Measurements from ENCODE around the gene HAVCR2.
A peak's percentile ranks its signal among the peaks of the same experiment; 100 is the strongest.

Gene HAVCR2

DNA sequence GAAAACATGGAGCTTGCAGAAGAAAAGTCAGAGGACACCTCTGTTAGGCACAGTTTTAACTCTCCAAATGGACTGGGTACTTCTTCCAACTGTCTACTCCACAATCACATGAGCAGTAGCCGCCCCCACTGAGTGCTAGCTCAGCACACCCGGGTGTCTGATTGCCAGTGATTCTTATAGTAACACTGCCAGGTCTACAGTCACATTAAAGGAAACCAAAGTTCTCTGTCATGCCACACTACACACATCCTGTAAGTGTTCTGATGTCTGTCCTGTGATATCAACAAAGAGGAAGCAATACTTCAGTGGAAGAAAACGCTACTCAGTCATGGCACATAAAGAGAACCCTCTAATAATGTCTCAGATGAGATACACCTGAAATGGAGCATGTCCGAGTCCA lies at the start of gene HAVCR2:
TSS of gene HAVCR2 (minus strand) at position 69 of the 400 bp plus-strand sequence. CDS start at position 8, 61 bp downstream.
- DNase-seq (ENCODE audit: low read depth): no peak

- no peak for DNase-seq (ENCODE audit: low read depth)
Measured at GRCh38 chr5:157157293-157157891, 48.5 kb upstream of the HAVCR2 start.

DNA sequence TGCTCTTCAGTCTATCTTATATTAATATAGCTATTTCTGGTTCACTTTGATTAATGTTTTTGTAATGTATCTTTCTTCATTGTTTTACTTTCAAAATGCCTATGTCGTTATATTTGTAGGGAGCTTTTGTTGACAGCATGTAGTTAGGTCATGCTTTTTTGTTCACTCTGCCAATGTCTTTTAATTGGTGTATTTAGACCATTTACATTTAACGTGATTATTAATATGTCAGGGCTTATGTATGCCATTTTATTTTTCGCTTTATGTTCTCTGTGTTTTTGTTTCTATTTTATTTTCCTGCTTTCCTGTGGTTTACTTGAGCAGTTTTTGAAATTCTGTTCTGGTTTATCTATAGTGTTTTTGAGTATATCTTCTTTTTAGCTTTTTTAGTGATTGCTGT lies 46.5 kb upstream of the HAVCR2 start:
- no peak for DNase-seq (ENCODE audit: low read depth)

DNA sequence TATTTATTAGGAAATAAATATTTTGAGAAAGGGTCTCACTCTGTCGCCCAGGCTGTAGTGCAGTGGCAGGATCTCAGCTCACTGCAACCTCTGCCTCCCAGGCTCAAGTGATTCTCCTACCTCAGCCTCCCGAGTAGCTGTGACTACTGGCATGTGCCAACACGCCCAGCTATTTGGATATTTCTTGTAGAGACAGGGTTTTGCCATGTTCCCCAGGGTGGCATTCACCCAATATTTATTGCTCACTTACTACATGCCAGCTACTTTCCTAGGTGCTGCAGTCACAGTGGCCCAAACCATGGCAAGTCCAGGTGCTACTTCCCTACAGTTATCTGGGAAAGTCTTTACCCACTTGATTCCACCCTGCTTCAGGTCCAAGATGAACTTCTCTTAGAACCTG lies 42.2 kb upstream of the HAVCR2 start:
- no peak for DNase-seq (ENCODE audit: low read depth)

- DNase-seq (ENCODE audit: low read depth): peak; percentile 63
Measured at GRCh38 chr5:157148734-157149615, 40.1 kb upstream of the HAVCR2 start.

DNA sequence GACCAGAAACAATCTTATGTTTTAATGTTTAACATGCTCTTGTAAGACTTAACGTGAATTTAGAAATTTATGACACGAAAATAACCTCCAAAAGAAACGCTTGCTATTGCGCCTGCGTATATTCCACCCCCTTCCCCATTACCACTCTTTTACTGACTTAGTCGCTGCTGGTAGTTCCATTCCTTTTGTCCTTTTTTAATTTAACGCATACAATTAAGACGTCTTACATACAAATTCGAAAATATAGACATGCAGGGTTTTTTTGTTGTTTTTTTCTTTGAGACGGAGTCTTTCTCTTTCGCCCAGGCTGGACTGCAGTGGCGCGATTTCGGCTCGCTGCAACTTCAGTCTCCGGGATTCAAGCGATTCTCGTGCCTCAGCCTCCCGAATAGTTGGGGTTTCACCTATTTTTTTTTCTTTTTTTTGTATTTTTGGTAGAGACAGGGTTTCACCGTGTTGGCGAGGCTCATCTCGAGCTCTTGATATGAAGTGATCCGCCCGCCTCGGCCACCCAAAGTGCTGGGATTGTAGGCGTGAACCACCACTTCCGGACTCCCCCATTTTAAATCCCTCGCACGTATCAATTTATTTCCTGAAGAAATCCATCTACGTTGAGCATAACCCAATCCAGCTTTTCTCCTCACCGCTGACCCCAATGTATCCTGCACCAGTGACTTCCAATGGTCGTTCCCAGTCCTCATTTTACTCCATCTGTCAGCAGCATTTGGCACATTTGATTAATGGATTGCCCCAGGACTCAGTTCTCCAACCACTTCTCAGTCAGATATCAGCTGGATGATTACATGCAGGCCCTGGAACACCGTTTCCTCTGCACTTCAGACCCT lies 34.5 kb upstream of the HAVCR2 start:
- peak; percentile 34 for DNase-seq (ENCODE audit: low read depth)

GRCh38 chr5:157142317-157143126 lies 33.7 kb upstream of the HAVCR2 start, which contains the start of gene MED7:
Gene MED7 (minus strand): TSS chr5:157142865. CDS start chr5:157139431, 3,434 bp downstream.
- peak; percentile 83 for DNase-seq (ENCODE audit: low read depth)

DNA sequence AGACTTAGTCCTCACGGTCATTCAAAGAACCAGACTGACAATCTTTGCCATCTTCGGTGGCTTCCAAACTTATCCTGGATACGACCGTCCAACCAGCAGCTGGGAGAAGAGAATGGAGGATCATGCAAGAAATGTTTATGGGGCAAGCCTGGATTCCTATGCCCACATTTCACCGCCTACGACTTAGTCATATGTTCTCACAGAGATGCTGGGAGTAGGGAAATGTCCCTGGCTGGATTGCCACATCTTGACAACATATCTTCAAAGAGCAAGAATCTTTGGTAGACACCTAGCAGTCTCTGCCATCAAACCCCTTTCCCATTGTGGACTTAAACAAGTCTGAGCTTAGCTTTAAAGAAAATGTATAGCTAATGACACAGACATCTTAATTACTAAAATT lies 28.8 kb upstream of the HAVCR2 start:
- no peak for DNase-seq (ENCODE audit: low read depth)

GRCh38 chr5:157132281-157132612 lies 23.4 kb upstream of the HAVCR2 start:
- DNase-seq (ENCODE audit: low read depth): no peak

GRCh38 chr5:157130925-157131324 lies 22.1 kb upstream of the HAVCR2 start:
- no peak for DNase-seq (ENCODE audit: low read depth)

DNA sequence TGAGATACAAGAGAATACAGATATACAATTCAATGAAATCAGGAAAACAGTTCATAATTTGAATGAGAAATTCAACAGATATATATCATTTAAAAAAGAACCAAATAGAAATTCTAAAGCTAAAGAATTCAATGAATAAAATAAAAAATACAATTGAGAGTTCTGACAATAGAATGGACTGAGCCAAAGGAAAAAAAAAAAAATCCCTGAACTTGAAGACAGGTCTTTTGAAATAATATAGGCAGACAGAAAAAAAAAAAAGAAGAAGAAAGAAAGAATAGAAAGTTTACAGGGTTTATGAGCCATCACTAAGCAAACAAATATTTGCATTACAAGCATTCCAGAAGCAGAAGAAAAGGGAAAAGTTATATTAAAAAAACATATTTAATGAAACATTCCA lies 12.9 kb upstream of the HAVCR2 start:
- DNase-seq (ENCODE audit: low read depth): no peak

GRCh38 chr5:157120102-157120501 lies 11.3 kb upstream of the HAVCR2 start:
- no peak for DNase-seq (ENCODE audit: low read depth)

GRCh38 chr5:157116483-157116954 lies 7.7 kb upstream of the HAVCR2 start:
- no peak for DNase-seq (ENCODE audit: low read depth)

DNA sequence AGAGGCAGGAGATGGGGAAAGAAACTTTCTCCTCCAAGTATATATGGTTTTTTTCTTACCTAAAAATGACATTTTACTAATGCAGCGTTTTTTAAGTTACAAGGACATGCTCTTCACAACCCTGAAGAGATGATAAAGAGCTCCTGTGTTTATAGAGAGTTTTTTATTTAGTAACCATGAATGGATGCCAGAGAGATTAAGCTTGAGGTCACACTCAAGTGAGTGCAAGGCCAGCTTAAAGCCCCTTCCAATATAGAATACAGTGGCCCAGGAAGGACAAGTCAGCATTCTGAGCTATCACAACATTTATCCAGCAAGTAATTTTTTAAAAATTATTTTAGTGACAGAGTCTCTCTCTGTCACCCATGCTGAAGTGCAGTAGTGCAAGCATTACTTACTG lies 6.7 kb upstream of the HAVCR2 start:
- DNase-seq (ENCODE audit: low read depth): no peak

- DNase-seq (ENCODE audit: low read depth): no peak
Measured at GRCh38 chr5:157115012-157115411, 6.2 kb upstream of the HAVCR2 start.

GRCh38 chr5:157113002-157113401 lies 4.2 kb upstream of the HAVCR2 start:
- no peak for DNase-seq (ENCODE audit: low read depth)

DNA sequence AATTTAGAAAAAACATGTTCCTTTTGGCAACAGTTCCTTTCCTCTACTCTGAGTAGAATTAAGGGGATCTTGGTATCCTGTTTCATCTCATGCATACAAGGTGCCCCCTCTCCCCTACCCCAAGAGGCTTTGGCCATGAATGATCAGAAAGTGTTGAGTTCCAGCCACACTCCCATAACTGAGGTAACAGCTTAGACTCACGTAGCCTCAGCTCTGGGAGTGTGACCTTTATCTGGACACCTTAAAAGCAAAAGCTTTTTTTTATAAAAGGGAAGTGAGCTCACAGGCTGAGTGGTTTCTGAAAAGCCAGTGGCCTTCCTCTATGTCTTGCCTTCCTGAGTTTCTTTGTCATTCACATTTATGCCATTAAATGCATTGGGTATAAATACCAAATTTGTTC lies 900 bp upstream of the HAVCR2 start:
- DNase-seq (ENCODE audit: low read depth): no peak

- DNase-seq (ENCODE audit: low read depth): no peak
Measured at GRCh38 chr5:157107508-157107907, 1.3 kb downstream of the HAVCR2 start.

DNA sequence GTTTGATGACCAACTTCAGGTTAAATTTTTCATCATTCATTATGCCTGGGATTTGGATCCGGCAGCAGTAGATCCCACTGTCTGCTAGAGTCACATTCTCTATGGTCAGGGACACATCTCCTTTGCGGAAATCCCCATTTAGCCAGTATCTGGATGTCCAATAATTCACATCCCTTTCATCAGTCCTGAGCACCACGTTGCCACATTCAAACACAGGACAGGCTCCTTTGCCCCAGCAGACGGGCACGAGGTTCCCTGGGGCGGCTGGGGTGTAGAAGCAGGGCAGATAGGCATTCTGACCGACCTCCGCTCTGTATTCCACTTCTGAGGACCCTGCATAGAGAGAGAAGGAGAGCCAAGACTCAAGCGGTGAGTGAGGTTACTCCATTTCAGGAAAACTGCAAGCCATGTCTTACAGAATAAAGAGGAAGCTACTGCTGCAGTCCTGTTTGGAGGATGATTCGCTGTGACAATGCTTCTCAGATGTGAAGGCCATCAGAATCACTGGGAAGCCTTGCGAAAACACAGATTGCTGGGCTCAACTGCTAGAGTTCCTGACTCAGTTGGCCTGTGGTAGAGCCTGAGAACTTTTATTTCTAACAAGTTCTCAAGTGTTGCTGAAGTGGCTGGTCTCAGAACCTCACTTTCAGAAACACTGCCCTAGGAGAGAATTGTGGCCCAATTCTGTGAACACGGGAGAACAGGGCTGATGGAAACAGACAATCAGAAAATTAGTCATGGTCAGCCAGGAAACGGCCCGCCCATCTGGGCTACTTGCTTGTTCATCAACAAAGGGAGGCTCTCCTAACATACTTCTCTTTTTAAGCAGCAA lies 2.0 kb downstream of the HAVCR2 start:
- no peak for DNase-seq (ENCODE audit: low read depth)

DNA sequence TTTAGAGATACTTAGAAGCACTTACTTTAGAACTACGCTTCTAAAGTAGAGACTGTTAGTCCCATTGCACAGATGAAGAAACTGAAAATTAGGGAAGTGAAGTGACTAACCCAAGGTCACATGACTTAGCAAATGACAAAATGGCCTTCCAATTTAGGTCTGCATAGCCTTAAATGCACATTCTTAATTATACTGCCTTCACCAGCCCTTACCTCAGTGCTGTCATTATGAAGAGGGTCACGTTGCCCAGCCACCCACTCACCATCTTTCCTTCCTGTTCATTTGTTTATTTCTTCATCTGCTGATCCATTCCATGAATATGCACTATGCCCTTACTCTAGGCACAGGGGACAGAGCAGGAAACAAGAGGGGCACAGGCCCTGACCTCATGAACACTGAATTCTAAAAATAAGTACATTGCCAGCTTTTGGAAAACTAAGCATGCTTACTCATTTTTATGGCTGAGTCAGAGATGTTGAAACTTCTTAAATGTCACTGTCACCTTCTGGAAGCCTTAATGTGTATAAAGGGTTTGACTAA lies 8.6 kb downstream of the HAVCR2 start:
- no peak for DNase-seq (ENCODE audit: low read depth)

All from stimulated activated CD8-positive, alpha-beta memory T cell treated with anti-CD3 and anti-CD28 coated beads, Interleukin-4, amount 100 ng/mL, for 24 hours (primary cell).